SK-N-SH (cell line): ENCODE measurements around the gene ZNF148. TPM values are rescaled to one million over a fixed set of nuclear protein-coding genes. Genes with fewer than 3 reads are reported as not detected.
"Not testable (repeated sequence)": the region's sequence is repeated elsewhere in the genome, so short reads cannot be mapped to it uniquely, and the experiment has no call there.

Experiments
- CTCF ChIA-PET: fragments of 300-600, 350-600 bp; formaldehyde crosslinking; extraction: SDS; loops from one replicate; lab custom pipeline; 2021; lab: Yijun Ruan, JAX
- POLR2A ChIA-PET: fragments of 350-600 bp; sonication (Branson Sonifier 250); formaldehyde crosslinking; extraction: SDS; loops from one replicate; lab custom pipeline; 2020; ENCODE audit warnings: antibody characterized with exemption, inconsistent platforms; lab: Yijun Ruan, JAX
- DNase-seq: peaks from one replicate; pipeline ENCODE4 v3.0.0; 2012
- H2AFZ ChIP-seq: fragments of 200-600 bp; sonication (generic); 2 replicates; pipeline ENCODE4 v1.8.1; 2016; ENCODE audit warnings: antibody characterized with exemption, mild to moderate bottlenecking, low read depth
- H3F3A ChIP-seq: fragments of 200-600 bp; sonication (generic); replicated peaks from 2 replicates; pipeline ENCODE3; 2016; ENCODE audit warnings: antibody characterized with exemption, mild to moderate bottlenecking; ENCODE audit not compliant: insufficient read depth
- H3K27ac ChIP-seq, 2 experiments: fragments of 200-500 bp in 1 of 2; fragments of 200-600 bp in 1 of 2; sonication (Bioruptor generic) in 1 of 2; sonication (generic), shearing (Covaris generic) in 1 of 2; 2 replicates each; pipeline versions ENCODE4 v1.5.1 to v1.6.1; 2014 to 2016; ENCODE audit warnings: low read depth in 2 of 2, inconsistent platforms in 1 of 2, low read length in 1 of 2, mild to moderate bottlenecking in 1 of 2, mixed read lengths in 1 of 2
- H3K27me3 ChIP-seq: fragments of 200-600 bp; sonication (generic), shearing (Covaris generic); 2 replicates; pipeline ENCODE4 v1.6.1; 2016; ENCODE audit warnings: mixed run types; ENCODE audit not compliant: insufficient read depth
- H3K36me3 ChIP-seq, 2 experiments: fragments of 200-500 bp in 1 of 2; fragments of 200-600 bp in 1 of 2; sonication (Bioruptor generic) in 1 of 2; sonication (generic) in 1 of 2; replicated peaks in 1 of 2; 2 replicates each; pipeline versions ENCODE3 to v1.5.1; 2014 to 2016; ENCODE audit warnings: low read length in 1 of 2, mild to moderate bottlenecking in 1 of 2; ENCODE audit not compliant: insufficient read depth in 2 of 2, control insufficient read depth in 1 of 2
- H3K4me1 ChIP-seq, 2 experiments: fragments of 200-500 bp in 1 of 2; fragments of 200-600 bp in 1 of 2; sonication (Bioruptor generic) in 1 of 2; sonication (generic), shearing (Covaris generic) in 1 of 2; 2 replicates each; pipeline versions ENCODE4 v1.5.1 to v1.6.1; 2014 to 2016; ENCODE audit warnings: low read depth in 1 of 2, low read length in 1 of 2, mixed run types in 1 of 2; ENCODE audit not compliant: insufficient read depth in 2 of 2, control insufficient read depth in 1 of 2
- H3K4me2 ChIP-seq: fragments of 200-600 bp; sonication (generic), shearing (Covaris generic); 2 replicates; pipeline ENCODE4 v1.6.1; 2017; ENCODE audit warnings: mixed run types
- H3K4me3 ChIP-seq, 2 experiments: fragments of 200-500 bp in 1 of 2; fragments of 200-600 bp in 1 of 2; sonication (Bioruptor generic) in 1 of 2; sonication (generic), shearing (Covaris generic) in 1 of 2; 2 replicates each; pipeline versions ENCODE4 v1.5.1 to v1.8.1; 2014 to 2016; ENCODE audit warnings: low read depth in 2 of 2, inconsistent platforms in 1 of 2, low read length in 1 of 2, mild to moderate bottlenecking in 1 of 2, mixed read lengths in 1 of 2, moderate library complexity in 1 of 2
- H3K79me2 ChIP-seq: fragments of 200-600 bp; sonication (generic); 2 replicates; pipeline ENCODE4 v1.8.1; 2017; ENCODE audit warnings: mild to moderate bottlenecking; ENCODE audit not compliant: insufficient read depth
- H3K9ac ChIP-seq: fragments of 200-600 bp; sonication (generic); 2 replicates; pipeline ENCODE4 v1.6.1; 2017; ENCODE audit warnings: mixed run types
- H3K9me2 ChIP-seq: fragments of 200-600 bp; sonication (generic); 2 replicates; pipeline ENCODE4 v1.6.1; 2017; ENCODE audit warnings: mixed run types
- H3K9me3 ChIP-seq: fragments of 200-600 bp; sonication (generic); 2 replicates; pipeline ENCODE4 v1.6.1; 2017; ENCODE audit warnings: mixed run types, mild to moderate bottlenecking, moderate library complexity
- H4K20me1 ChIP-seq: fragments of 200-600 bp; sonication (generic); 2 replicates; pipeline ENCODE4 v1.6.1; 2017; ENCODE audit warnings: mild to moderate bottlenecking, mixed run types; ENCODE audit not compliant: insufficient read depth
- CTCF ChIP-seq: fragments of 200-600 bp; sonication (generic); IDR thresholded peaks from 2 replicates; pipeline ENCODE4 v1.6.1; 2017; ENCODE audit warnings: antibody characterized with exemption, mild to moderate bottlenecking, moderate library complexity
- ELF1 ChIP-seq: IDR thresholded peaks from 2 replicates; pipeline ENCODE4 v1.4.0; 2012
- EP300 ChIP-seq, 2 experiments: IDR thresholded peaks; 2 replicates each; pipeline versions ENCODE4 v1.4.0 to v1.6.1; 2012; ENCODE audit warnings: borderline replicate concordance in 1 of 2, low read depth in 1 of 2, low read length in 1 of 2
- FOXJ3 ChIP-seq: sonication (generic); formaldehyde crosslinking; IDR thresholded peaks from 2 replicates; pipeline ENCODE4 v1.5.1; 2020; ENCODE audit warnings: mild to moderate bottlenecking, missing genetic modification reagents
- GATA2 ChIP-seq: sonication (generic); formaldehyde crosslinking; IDR thresholded peaks from 2 replicates; pipeline ENCODE4 v1.5.0; 2020; ENCODE audit warnings: mild to moderate bottlenecking, missing genetic modification reagents
- MAX ChIP-seq: IDR thresholded peaks from 2 replicates; pipeline ENCODE4 v1.4.0; 2012; ENCODE audit warnings: low read depth
- MEF2A ChIP-seq: IDR thresholded peaks from 2 replicates; pipeline ENCODE4 v1.4.0; 2012; ENCODE audit warnings: low read depth, borderline replicate concordance
- NRF1 ChIP-seq: IDR thresholded peaks from 2 replicates; pipeline ENCODE4 v1.6.1; 2012; ENCODE audit warnings: low read depth, mild to moderate bottlenecking, low read length
- PBX3 ChIP-seq: IDR thresholded peaks from 2 replicates; pipeline ENCODE4; 2012
- POLR2AphosphoS5 ChIP-seq: IDR thresholded peaks from 2 replicates; pipeline ENCODE4 v1.6.1; 2012; ENCODE audit warnings: low read depth, low read length
- REST ChIP-seq: IDR thresholded peaks from 2 replicates; pipeline ENCODE4 v1.6.1; 2012; ENCODE audit warnings: mild to moderate bottlenecking, low read depth, low read length, moderate library complexity
- SMC3 ChIP-seq: IDR thresholded peaks from 2 replicates; pipeline ENCODE4 v1.6.1; 2012; ENCODE audit warnings: low read depth, low read length, improper control_type of control experiment
- TCF12 ChIP-seq: IDR thresholded peaks from 2 replicates; pipeline ENCODE4 v1.4.0; 2012
- TEAD4 ChIP-seq: IDR thresholded peaks from 2 replicates; pipeline ENCODE4 v1.4.0; 2012; ENCODE audit warnings: mild to moderate bottlenecking, borderline replicate concordance; ENCODE audit not compliant: insufficient read depth
- USF2 ChIP-seq: fragments of 150-350 bp; IDR thresholded peaks from 2 replicates; pipeline ENCODE4 v1.6.1; 2017; ENCODE audit warnings: antibody characterized with exemption, low read length, low read depth, borderline replicate concordance
- WGBS: methylation state at CpG from one replicate; pipeline ENCODE4 v1.1.6; 2017; ENCODE audit warnings: low lambda C conversion rate; 5-methylcytosine and 5-hydroxymethylcytosine counted together
- polyA plus RNA-seq, 3 experiments: library from polyadenylated mRNA; depleted of rRNA; stranded (reverse); fragments of >200 nt; gene quantifications; 2 replicates each; pipeline ENCODE4 v1.2.3, GENCODE V29; 2012

Gene ZNF148
- polyA plus RNA-seq, 1 of the 3 experiments (the other 2 are of a cell fraction): 5.1 TPM

- H3K4me2 ChIP-seq: no peak overlapping the region
- TF ChIP-seq PBX3 (no peak), POLR2AphosphoS5 (no peak), FOXJ3 (CRISPR knock-in tag) (no peak), TCF12 (no peak), REST (no peak), SMC3 (no peak)
- H3K4me1 ChIP-seq: no peaks in the 10 kb centered on the region
- no peaks in the 10 kb centered on the region for H3K9me3 ChIP-seq
- H3K36me3 ChIP-seq: no peaks in the 10 kb centered on the region
- H4K20me1 ChIP-seq: no peaks in the 10 kb centered on the region
- WGBS: 91% methylated on average over 7 of the region's 7 CpGs
- no peaks in the 10 kb centered on the region for H3K79me2 ChIP-seq
- H3K27me3 ChIP-seq: no peaks in the 10 kb centered on the region
- ChIA-PET CTCF (interaction anchor here (0.9 to 1.3 kb wide), 4 partner anchors 12 to 451 kb away, joined by 3 read pairs; no protein-coding TSS in a partner anchor), POLR2A (interaction anchor here (1.6 kb wide), 1 partner anchor 13 kb away, joined by 4 read pairs; no protein-coding TSS in a partner anchor)
- no peaks in the 10 kb centered on the region for H3F3A ChIP-seq
- no peak for DNase-seq
- H3K4me3 ChIP-seq: no peak overlapping the region
- no peaks in the 10 kb centered on the region for H3K9me2 ChIP-seq
- H3K27ac ChIP-seq: no peak overlapping the region
- no peak overlapping the region for H2AFZ ChIP-seq
- no peak overlapping the region for H3K9ac ChIP-seq
These were observed 14.2 kb upstream of the ZNF148 start for GRCh38 chr3:125389282-125389681.

GRCh38 chr3:125388369-125388768 is 13.2 kb upstream of the ZNF148 start:
- H3K4me2 ChIP-seq, POLR2A ChIA-PET, H3K9ac ChIP-seq, H3K9me2 ChIP-seq, H3K36me3 ChIP-seq, H3K27ac ChIP-seq, H3K9me3 ChIP-seq, H4K20me1 ChIP-seq, H3K4me3 ChIP-seq, DNase-seq, H3K4me1 ChIP-seq, H2AFZ ChIP-seq, H3K79me2 ChIP-seq, H3F3A ChIP-seq, H3K27me3 ChIP-seq: not testable (repeated sequence)
- 85% methylated on average over 5 of the region's 5 CpGs for WGBS
- CTCF ChIA-PET: interaction anchor here (0.9 kb wide), 1 partner anchor 450 kb away, joined by 3 read pairs; no protein-coding TSS in a partner anchor

GRCh38 chr3:125386811-125387210 is 11.7 kb upstream of the ZNF148 start:
- H3K27me3 ChIP-seq: no peaks in the 10 kb centered on the region
- peak overlapping the region; percentile 35; the same call in 1 of the 2 replicates for H2AFZ ChIP-seq
- H3K27ac ChIP-seq: no peak overlapping the region
- H3K9me3 ChIP-seq: no peaks in the 10 kb centered on the region
- CTCF ChIA-PET: interaction anchor here (0.6 kb wide), 1 partner anchor 391 kb away, joined by 3 read pairs; no protein-coding TSS in a partner anchor
- WGBS: 91% methylated on average over 4 of the region's 4 CpGs
- H3K4me2 ChIP-seq: no peak overlapping the region
- H3K36me3 ChIP-seq: no peaks in the 10 kb centered on the region
- H3K9ac ChIP-seq: no peak overlapping the region
- H4K20me1 ChIP-seq: no peaks in the 10 kb centered on the region
- H3K4me1 ChIP-seq: peaks cover 0 to 3% of the 10 kb centered on the region in 2 experiments; a peak in 1 of 4 replicates
- POLR2A ChIA-PET: no interaction called here
- no peaks in the 10 kb centered on the region for H3K9me2 ChIP-seq
- peaks cover 5% of the 10 kb centered on the region for H3F3A ChIP-seq
- no peak overlapping the region for H3K4me3 ChIP-seq
- H3K79me2 ChIP-seq: no peaks in the 10 kb centered on the region
- DNase-seq: no peak
- no peak for TF ChIP-seq ELF1
- no peak for TF ChIP-seq CTCF
- TF ChIP-seq TEAD4: no peak
- TF ChIP-seq NRF1: no peak
- TF ChIP-seq GATA2: no peak
- TF ChIP-seq EP300 (IDR thresholded peaks at IDR 0.05; ENCODE audit: borderline replicate concordance in 1 of 2, low read depth in 1 of 2, low read length in 1 of 2): no peak
- no peak for TF ChIP-seq MEF2A
- no peak for TF ChIP-seq USF2
- no peak for TF ChIP-seq MAX
- TF ChIP-seq FOXJ3 (CRISPR knock-in tag): no peak
